Measurements from ENCODE around the gene KRT24. TPM values are rescaled to one million over a fixed set of nuclear protein-coding genes. Genes with fewer than 3 reads are reported as not detected.

KRT24 gene
- total and polyA plus RNA-seq, 4 donors, result not detected

- WGBS (ENCODE audit: insufficient coverage), result 82% methylated on average over 1 of the region's 1 CpG
- DNase-seq (ENCODE audit: low read depth in 4 of 6, low spot score in 6 of 6), result no peak
- Histone ChIP-seq H3K36me3 (ENCODE audit: control insufficient read depth, insufficient read depth, low read length) (no peaks in the 10 kb centered on the region), H3K4me1 (ENCODE audit: control insufficient read depth, insufficient read depth, low read length) (no peaks in the 10 kb centered on the region), H3K4me3 (ENCODE audit: low read depth, low read length) (no peak overlapping the region), H3K27me3 (ENCODE audit: control insufficient read depth, insufficient read depth, low read length) (no peaks in the 10 kb centered on the region), H3K9me3 (ENCODE audit: control insufficient read depth, insufficient read depth, low read length) (no peaks in the 10 kb centered on the region), H3K27ac (ENCODE audit: low read depth, low read length) (no peak overlapping the region)
These were observed 21.1 kb upstream of the KRT24 start for GRCh38 chr17:40724656-40725055.

- no CpG with 5 or more reads among the region's 1 CpG for WGBS (ENCODE audit: insufficient coverage)
- Histone ChIP-seq H3K27me3 (ENCODE audit: control insufficient read depth, insufficient read depth, low read length) (no peaks in the 10 kb centered on the region), H3K27ac (ENCODE audit: low read depth, low read length) (no peak overlapping the region), H3K4me3 (ENCODE audit: low read depth, low read length) (no peak overlapping the region), H3K9me3 (ENCODE audit: control insufficient read depth, insufficient read depth, low read length) (no peaks in the 10 kb centered on the region), H3K4me1 (ENCODE audit: control insufficient read depth, insufficient read depth, low read length) (no peaks in the 10 kb centered on the region), H3K36me3 (ENCODE audit: control insufficient read depth, insufficient read depth, low read length) (no peaks in the 10 kb centered on the region)
- DNase-seq (ENCODE audit: low read depth in 4 of 6, low spot score in 6 of 6), result peak in 1 of 6 donors; percentile 4
These were observed 18.7 kb upstream of the KRT24 start for GRCh38 chr17:40722241-40722640.

GRCh38 chr17:40720899-40721298 lies 17.3 kb upstream of the KRT24 start:
- Histone ChIP-seq H3K9me3 (ENCODE audit: control insufficient read depth, insufficient read depth, low read length) (no peaks in the 10 kb centered on the region), H3K36me3 (ENCODE audit: control insufficient read depth, insufficient read depth, low read length) (no peaks in the 10 kb centered on the region), H3K4me1 (ENCODE audit: control insufficient read depth, insufficient read depth, low read length) (no peaks in the 10 kb centered on the region), H3K4me3 (ENCODE audit: low read depth, low read length) (no peak overlapping the region), H3K27ac (ENCODE audit: low read depth, low read length) (no peak overlapping the region), H3K27me3 (ENCODE audit: control insufficient read depth, insufficient read depth, low read length) (no peaks in the 10 kb centered on the region)
- no peak for DNase-seq (ENCODE audit: low read depth in 4 of 6, low spot score in 6 of 6)
- no CpG with 5 or more reads among the region's 2 CpGs for WGBS (ENCODE audit: insufficient coverage)

DNA sequence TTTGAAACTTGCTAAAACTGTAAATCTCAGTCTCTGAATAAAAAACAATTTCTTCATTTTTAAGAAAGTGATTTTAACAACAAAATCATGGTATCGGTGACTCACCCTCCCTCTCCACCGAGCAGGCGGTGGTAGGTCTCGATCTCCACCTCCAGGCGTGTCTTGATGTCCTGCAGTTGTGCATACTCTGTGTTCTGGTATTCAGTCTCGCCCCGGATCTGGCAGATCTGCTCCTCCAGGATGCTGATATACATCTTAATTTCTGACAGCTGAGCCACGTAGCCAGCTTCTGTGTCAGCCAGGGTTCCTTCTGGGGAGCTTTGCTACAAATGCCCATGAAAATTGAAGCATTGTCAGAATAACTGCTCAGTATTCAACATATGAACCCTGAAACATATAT lies 15.4 kb upstream of the KRT24 start:
- Histone ChIP-seq H3K4me1 (ENCODE audit: control insufficient read depth, insufficient read depth, low read length) (no peaks in the 10 kb centered on the region), H3K27me3 (ENCODE audit: control insufficient read depth, insufficient read depth, low read length) (no peaks in the 10 kb centered on the region), H3K27ac (ENCODE audit: low read depth, low read length) (no peak overlapping the region), H3K9me3 (ENCODE audit: control insufficient read depth, insufficient read depth, low read length) (no peaks in the 10 kb centered on the region), H3K36me3 (ENCODE audit: control insufficient read depth, insufficient read depth, low read length) (no peaks in the 10 kb centered on the region), H3K4me3 (ENCODE audit: low read depth, low read length) (no peak overlapping the region)
- no peak for DNase-seq (ENCODE audit: low read depth in 4 of 6, low spot score in 6 of 6)
- 79% methylated on average over 7 of the region's 8 CpGs for WGBS (ENCODE audit: insufficient coverage)

DNA sequence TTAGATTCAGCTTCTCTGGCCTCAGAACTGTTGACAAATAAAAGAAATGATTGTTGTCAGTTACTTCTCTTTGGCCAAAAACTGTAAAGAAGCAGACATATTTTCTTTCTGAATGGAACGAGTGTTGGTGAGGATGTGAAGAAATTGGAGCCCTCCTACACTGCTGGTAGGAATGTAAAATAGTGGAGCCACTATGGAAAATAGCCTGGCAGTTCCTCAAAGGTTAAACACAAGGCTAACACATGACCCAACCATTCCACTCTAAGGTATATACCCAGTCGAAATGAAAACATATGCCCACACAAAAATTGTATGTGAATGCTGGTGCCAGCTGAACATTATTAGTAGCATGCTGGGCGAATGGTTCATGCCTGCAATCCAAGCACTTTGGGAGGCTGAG lies 14.2 kb upstream of the KRT24 start:
- WGBS (ENCODE audit: insufficient coverage), result no CpG with 5 or more reads among the region's 3 CpGs

GRCh38 chr17:40714473-40714872 lies 10.9 kb upstream of the KRT24 start:
- no peaks in the 10 kb centered on the region for H3K36me3 ChIP-seq (ENCODE audit: control insufficient read depth, insufficient read depth, low read length)
- H3K9me3 ChIP-seq (ENCODE audit: control insufficient read depth, insufficient read depth, low read length), result no peaks in the 10 kb centered on the region
- WGBS (ENCODE audit: insufficient coverage), result 100% methylated on average over 1 of the region's 6 CpGs
- no peak overlapping the region for H3K4me3 ChIP-seq (ENCODE audit: low read depth, low read length)
- no peak overlapping the region for H3K27ac ChIP-seq (ENCODE audit: low read depth, low read length)
- no peaks in the 10 kb centered on the region for H3K4me1 ChIP-seq (ENCODE audit: control insufficient read depth, insufficient read depth, low read length)
- DNase-seq (ENCODE audit: low read depth in 4 of 6, low spot score in 6 of 6), result no peak
- H3K27me3 ChIP-seq (ENCODE audit: control insufficient read depth, insufficient read depth, low read length), result no peaks in the 10 kb centered on the region

More for the DNA sequence above, 14.2 kb upstream of the KRT24 start:
- no peak for DNase-seq (ENCODE audit: low read depth in 4 of 6, low spot score in 6 of 6)
- Histone ChIP-seq H3K27me3 (ENCODE audit: control insufficient read depth, insufficient read depth, low read length) (no peaks in the 10 kb centered on the region), H3K27ac (ENCODE audit: low read depth, low read length) (no peak overlapping the region), H3K4me1 (ENCODE audit: control insufficient read depth, insufficient read depth, low read length) (no peaks in the 10 kb centered on the region), H3K9me3 (ENCODE audit: control insufficient read depth, insufficient read depth, low read length) (no peaks in the 10 kb centered on the region), H3K4me3 (ENCODE audit: low read depth, low read length) (no peak overlapping the region), H3K36me3 (ENCODE audit: control insufficient read depth, insufficient read depth, low read length) (no peaks in the 10 kb centered on the region)

DNA sequence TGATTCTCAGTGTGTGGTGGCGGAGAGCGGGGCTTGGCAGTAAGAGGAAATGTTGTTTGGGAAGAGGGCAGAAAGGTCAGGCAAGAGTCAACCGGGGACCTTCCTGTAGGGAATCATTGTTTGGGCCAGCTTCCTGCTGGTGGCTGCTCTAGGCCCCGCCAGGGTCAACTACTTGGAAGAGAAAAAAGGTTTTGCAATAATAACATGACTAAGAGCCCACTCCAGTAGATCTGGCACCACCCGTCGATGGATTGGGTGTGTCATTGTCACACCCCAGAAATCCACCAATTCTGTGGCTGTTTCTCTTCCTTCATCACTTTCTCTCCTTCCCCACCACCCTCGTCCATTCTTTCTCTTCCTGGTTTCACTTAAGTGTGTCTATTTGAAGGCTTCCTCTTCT lies 4.2 kb upstream of the KRT24 start:
- 62% methylated on average over 4 of the region's 7 CpGs for WGBS (ENCODE audit: insufficient coverage)
- Histone ChIP-seq H3K9me3 (ENCODE audit: control insufficient read depth, insufficient read depth, low read length) (no peaks in the 10 kb centered on the region), H3K27me3 (ENCODE audit: control insufficient read depth, insufficient read depth, low read length) (no peaks in the 10 kb centered on the region), H3K27ac (ENCODE audit: low read depth, low read length) (no peak overlapping the region), H3K36me3 (ENCODE audit: control insufficient read depth, insufficient read depth, low read length) (no peaks in the 10 kb centered on the region), H3K4me1 (ENCODE audit: control insufficient read depth, insufficient read depth, low read length) (no peaks in the 10 kb centered on the region), H3K4me3 (ENCODE audit: low read depth, low read length) (no peak overlapping the region)
- peak in 1 of 6 donors; percentile 4 for DNase-seq (ENCODE audit: low read depth in 4 of 6, low spot score in 6 of 6)

DNA sequence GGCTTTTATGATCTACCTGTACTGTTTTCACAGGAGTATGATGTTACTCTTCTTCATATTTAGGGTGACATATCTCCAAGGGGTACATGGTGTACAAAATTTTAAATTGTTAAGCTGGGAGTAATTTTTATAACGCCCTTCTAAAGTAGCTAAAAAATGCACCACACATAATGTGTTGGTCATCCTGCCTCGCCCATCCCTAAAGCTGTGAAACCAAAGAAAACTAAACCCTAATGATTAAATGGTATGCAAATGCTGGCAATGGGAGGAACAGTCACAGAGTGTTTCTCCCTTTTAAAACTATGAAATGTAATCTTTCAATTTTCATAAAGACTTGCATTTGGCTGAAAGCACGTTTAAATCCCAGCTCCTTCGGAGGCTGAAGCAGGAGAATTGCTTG lies 2.0 kb upstream of the KRT24 start:
- no CpG with 5 or more reads among the region's 4 CpGs for WGBS (ENCODE audit: insufficient coverage)
- H3K9me3 ChIP-seq (ENCODE audit: control insufficient read depth, insufficient read depth, low read length), result no peaks in the 10 kb centered on the region
- H3K36me3 ChIP-seq (ENCODE audit: control insufficient read depth, insufficient read depth, low read length), result no peaks in the 10 kb centered on the region

DNA sequence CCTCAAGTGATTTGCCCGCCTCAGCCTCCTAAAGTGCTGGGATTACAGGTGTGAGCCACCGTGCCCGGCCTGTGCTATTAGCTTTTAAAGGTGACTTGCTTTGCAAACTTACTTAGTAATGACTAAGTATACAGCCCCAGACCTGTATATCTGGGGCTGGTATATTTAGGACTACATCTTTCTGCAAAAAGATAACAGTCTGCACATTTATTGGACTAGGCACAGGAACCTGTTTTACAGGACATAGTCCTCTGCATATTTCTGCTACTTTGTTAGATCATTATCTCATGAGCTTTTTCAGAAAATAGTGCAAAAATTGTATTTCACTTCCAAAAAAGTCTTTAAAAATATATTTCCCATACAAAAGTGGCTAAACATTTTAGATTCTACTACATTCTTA lies 1.3 kb downstream of the KRT24 start:
- peaks cover 5% of the 10 kb centered on the region for H3K4me1 ChIP-seq (ENCODE audit: control insufficient read depth, insufficient read depth, low read length)
- no peaks in the 10 kb centered on the region for H3K27me3 ChIP-seq (ENCODE audit: control insufficient read depth, insufficient read depth, low read length)
- H3K4me3 ChIP-seq (ENCODE audit: low read depth, low read length), result no peak overlapping the region
- H3K9me3 ChIP-seq (ENCODE audit: control insufficient read depth, insufficient read depth, low read length), result no peaks in the 10 kb centered on the region
- WGBS (ENCODE audit: insufficient coverage), result 100% methylated on average over 2 of the region's 3 CpGs
- DNase-seq (ENCODE audit: low read depth in 4 of 6, low spot score in 6 of 6), result no peak
- no peak overlapping the region for H3K27ac ChIP-seq (ENCODE audit: low read depth, low read length)
- H3K36me3 ChIP-seq (ENCODE audit: control insufficient read depth, insufficient read depth, low read length), result no peaks in the 10 kb centered on the region

More for the DNA sequence above, 2.0 kb upstream of the KRT24 start:
- H3K27ac ChIP-seq (ENCODE audit: low read depth, low read length), result no peak overlapping the region
- H3K4me3 ChIP-seq (ENCODE audit: low read depth, low read length), result no peak overlapping the region
- H3K4me1 ChIP-seq (ENCODE audit: control insufficient read depth, insufficient read depth, low read length), result no peaks in the 10 kb centered on the region
- no peaks in the 10 kb centered on the region for H3K27me3 ChIP-seq (ENCODE audit: control insufficient read depth, insufficient read depth, low read length)
- no peak for DNase-seq (ENCODE audit: low read depth in 4 of 6, low spot score in 6 of 6)

DNA sequence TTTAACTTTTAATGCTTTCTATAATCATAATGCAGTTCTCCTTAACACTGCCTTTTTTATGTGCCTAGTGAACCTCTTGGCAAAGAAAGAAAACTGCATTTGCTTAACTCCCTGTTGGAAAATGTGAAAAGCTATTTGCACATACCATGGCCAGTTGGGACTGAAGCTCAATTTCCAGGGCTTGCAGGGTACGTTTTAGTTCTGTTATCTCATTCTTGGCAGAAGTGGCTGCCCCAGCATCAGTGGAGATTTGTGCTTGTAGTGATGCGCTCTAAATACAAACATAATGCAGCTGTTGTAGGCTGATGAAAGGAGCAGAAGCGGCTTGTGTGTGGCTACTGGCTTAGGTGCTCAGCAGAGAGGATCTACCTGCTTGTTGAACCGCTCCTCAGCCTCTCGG lies 3.7 kb downstream of the KRT24 start:
- Histone ChIP-seq H3K27ac (ENCODE audit: low read depth, low read length) (no peak overlapping the region), H3K36me3 (ENCODE audit: control insufficient read depth, insufficient read depth, low read length) (no peaks in the 10 kb centered on the region), H3K9me3 (ENCODE audit: control insufficient read depth, insufficient read depth, low read length) (no peaks in the 10 kb centered on the region), H3K27me3 (ENCODE audit: control insufficient read depth, insufficient read depth, low read length) (no peaks in the 10 kb centered on the region), H3K4me3 (ENCODE audit: low read depth, low read length) (no peak overlapping the region), H3K4me1 (ENCODE audit: control insufficient read depth, insufficient read depth, low read length) (peaks cover 5% of the 10 kb centered on the region)
- 42% methylated on average over 5 of the region's 5 CpGs for WGBS (ENCODE audit: insufficient coverage)
- peak in 3 of 6 donors; percentile 21 to 92 (median 29) for DNase-seq (ENCODE audit: low read depth in 4 of 6, low spot score in 6 of 6)
